GM19452 (cell line): ENCODE data around the gene PTPRT.

Source experiments
- ATAC-seq: cut with Tn5 transposase; IDR thresholded peaks from one replicate; pipeline ENCODE4 v1.9.1; 2021; ENCODE audit not compliant: unreplicated experiment

Gene PTPRT

DNA sequence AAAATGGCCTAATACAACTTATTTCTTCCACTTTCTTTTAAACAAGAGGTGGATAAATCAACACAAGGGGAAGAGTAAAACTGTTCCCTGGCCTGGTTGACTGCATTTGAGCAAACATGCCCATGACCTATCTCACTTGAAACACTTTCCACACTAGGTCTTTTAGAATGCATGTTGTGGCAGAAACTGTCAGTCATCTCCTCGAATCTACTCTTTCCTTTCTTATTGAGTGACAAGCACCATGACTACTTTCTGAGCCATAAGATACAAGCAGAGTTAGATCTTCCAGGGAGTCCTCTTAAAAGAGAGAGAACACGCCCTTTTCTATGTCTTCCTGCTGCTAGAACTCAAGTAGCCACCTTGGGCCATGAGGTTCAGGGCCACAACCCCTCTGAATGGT lies 66.5 kb downstream of the PTPRT start:
- no peak for ATAC-seq

DNA sequence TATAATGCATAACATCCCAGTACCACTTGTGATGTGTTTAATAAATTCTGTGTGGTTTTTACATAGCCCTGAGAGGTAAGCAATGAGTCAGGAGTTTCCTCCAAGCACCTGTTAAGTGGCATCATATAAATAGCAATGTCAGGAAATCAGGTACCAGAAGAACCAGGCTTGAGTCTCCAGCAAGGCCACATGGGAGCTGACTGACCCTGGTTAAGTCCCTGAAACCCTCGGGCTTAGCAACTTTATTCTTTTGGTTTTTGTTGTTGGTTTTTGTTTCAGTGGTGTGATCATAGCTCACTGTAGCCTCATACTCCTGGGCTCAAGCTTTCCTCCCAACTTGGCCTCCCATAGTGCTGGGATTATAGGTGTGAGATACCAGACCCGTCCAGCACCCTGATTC lies 70.0 kb downstream of the PTPRT start:
- ATAC-seq, result no peak

GRCh38 chr20:43102394-43102793 lies 87.3 kb downstream of the PTPRT start:
- no peak for ATAC-seq

- no peak for ATAC-seq
Measured at GRCh38 chr20:43096931-43097260, 92.8 kb downstream of the PTPRT start.

DNA sequence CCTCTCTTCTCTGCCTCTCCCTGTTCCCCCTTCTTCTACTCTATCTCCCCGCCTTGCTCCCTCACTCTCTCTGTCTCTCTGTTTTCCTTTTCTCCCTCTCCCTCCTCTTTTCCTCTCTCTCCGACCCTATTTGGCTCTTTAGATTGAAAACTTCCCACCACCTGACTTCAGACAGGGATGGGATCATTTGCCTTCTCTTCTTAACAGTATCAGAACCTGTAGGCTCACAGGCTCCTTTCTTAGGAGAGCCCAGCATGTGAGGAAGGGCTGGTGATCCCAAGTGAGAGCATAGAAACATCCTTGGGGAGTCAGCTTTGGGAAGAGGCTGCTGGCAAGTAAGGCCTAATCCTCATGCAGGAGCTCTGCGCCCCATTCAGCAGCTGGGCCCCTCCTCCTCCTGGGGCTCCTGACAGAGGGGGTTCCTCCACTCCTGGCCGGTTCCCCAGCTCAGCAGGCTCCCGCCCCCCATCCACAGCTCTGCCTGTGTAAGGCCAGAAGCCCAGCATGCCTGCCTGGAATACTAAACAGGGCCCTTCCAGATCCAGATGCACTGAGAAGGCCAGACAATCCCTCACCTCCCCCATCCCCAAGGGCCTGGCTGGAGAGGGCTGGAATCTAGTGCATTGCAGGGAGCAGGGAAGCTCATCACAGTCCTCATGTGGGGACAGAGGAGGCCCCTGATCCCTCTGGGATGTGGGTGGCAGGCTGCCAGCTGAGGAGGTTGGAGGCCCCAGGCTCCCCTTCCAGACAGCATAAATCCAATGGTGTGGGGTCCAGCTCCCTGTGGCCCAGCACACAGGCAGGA lies 93.4 kb downstream of the PTPRT start:
- ATAC-seq, result no peak

- no peak for ATAC-seq
Measured at GRCh38 chr20:43095034-43095433, 94.7 kb downstream of the PTPRT start.

GRCh38 chr20:43092386-43093088 lies 97.2 kb downstream of the PTPRT start:
- ATAC-seq, result no peak

DNA sequence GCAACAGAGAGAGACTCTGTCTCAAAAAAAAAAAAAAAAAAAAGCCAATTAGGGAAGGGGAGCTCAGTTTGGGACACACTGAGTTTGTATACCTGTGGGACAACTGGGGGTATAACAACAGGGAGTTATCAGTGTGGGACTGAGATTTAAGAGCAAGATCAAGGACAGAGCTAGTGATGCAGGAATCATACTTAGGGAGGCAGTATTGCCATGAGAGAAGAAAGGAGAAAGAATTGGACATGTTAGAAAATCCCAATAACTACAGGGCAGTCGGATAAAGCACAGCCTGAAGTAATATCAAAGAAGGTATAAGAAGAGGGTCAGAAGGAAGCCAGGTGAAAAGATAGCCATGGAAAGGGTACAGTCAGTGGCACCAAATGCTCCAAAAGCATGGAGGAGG lies 121.2 kb downstream of the PTPRT start:
- no peak for ATAC-seq

DNA sequence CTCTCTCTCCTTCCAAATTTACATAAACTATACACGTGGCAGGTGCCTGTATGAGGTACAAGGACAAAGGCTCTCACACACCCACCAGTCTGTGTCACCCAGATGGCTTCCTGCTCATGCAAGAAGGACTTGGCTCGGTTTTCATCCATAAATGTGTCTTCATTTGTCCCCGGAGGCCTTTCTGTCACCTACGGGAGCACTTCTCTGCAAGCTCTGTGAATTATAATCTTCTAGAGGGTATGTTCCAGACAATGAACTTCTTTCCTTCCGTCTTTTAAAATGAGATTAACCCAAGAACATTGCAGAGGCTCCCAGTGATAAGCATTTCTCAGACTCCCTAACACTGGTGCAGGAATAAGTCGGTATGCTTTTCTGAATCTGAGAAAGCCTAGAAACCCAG lies 123.6 kb downstream of the PTPRT start:
- ATAC-seq, result no peak

DNA sequence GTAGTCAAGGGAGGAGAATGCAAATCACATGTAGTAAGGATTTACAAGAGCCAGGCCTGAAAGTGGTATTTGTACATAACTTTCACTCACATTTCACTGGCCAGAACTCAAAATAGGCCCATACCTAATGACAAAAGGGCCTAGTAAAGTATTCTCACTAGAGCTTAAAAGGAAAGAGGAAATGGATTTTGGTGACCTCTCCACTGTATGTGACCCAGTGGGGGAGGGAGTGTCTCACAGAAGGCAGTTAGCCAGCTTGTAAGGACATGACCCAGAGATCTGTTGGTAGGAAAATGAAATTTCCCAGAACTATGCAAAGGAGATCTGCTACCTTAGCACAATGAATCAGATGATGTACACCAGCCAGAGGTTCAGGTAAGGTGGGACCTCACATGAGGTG lies 124.4 kb downstream of the PTPRT start:
- no peak for ATAC-seq

- no peak for ATAC-seq
Measured at GRCh38 chr20:43058077-43058476, 131.6 kb downstream of the PTPRT start.

DNA sequence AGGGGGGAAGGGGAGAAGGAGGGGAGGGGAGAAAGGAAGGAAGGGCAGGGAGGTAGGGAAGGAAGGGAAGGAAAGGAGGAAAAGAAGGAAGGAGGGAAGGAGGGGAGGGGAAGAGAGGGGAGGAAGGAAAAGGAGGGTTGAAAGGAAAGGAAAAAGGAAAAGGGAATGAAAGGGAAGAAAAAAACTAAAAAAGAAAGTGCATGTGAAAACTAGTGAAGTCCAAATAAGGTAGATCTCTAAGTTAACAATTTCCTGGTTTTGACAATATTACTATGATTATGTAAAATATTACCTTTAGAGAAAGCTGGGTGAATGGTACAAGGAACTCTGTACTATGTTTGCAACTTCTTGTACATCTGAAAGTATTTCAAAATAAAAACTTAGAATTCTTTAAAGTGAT lies 132.4 kb downstream of the PTPRT start:
- no peak for ATAC-seq

GRCh38 chr20:43055181-43055884 lies 134.4 kb downstream of the PTPRT start:
- no peak for ATAC-seq

DNA sequence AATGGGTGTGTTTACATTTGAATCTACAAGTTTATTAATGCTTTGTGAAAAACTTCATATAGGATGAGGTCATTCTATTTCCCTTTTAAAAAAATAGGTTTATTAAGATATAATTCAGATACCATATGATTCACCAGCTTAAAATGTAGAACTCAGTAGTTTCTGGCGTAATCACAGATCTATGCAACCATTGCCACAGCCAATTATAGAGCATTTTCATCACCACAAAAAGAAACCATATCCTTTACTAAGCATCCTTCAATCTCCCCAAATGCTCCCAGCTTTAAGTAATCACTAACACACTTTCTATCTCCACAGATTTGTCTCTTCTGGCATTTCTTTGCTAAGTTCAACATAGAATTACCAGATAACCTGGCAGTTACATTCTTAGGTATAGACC lies 137.2 kb downstream of the PTPRT start:
- ATAC-seq, result no peak

DNA sequence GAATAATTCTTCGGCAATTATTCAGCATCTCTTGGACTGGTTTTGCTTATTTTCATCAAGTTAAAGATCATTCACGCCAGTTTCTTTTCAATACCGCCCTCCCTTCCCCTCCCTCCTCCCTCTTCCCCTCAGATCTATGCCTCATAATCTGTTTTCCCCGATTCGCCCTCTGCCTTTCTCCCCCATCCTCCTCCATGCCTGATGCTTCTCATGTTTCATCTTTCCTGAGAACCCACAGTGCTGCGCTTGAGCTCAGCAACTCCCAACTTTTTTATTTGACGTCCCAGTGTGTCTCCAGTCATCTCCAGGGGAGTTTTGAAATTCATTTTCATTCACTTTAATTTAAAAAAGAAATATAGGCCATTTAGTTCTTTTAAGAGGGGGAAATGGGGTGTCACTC lies 142.7 kb downstream of the PTPRT start:
- no peak for ATAC-seq

DNA sequence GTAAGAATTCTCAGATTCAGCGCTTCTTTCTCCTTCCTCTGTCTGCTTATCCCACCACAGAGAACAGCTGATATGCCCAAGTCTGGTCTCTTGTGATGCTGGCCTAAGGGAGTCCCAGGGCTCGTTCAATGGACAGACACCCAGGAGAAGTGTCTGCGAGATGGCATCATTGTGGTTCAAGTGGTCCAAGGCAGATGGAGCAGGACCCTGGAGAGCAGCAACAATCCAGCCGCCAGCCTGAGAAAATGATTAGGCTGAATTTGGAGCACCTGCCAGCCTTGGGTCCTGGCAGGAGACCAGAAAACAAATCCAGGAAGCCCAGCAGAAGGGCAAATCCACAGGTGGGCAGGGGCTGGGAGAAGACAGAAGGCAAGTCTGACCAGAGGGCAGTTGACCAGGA lies 145.8 kb downstream of the PTPRT start:
- ATAC-seq, result no peak

GRCh38 chr20:43040427-43040826 lies 149.3 kb downstream of the PTPRT start:
- ATAC-seq, result no peak

DNA sequence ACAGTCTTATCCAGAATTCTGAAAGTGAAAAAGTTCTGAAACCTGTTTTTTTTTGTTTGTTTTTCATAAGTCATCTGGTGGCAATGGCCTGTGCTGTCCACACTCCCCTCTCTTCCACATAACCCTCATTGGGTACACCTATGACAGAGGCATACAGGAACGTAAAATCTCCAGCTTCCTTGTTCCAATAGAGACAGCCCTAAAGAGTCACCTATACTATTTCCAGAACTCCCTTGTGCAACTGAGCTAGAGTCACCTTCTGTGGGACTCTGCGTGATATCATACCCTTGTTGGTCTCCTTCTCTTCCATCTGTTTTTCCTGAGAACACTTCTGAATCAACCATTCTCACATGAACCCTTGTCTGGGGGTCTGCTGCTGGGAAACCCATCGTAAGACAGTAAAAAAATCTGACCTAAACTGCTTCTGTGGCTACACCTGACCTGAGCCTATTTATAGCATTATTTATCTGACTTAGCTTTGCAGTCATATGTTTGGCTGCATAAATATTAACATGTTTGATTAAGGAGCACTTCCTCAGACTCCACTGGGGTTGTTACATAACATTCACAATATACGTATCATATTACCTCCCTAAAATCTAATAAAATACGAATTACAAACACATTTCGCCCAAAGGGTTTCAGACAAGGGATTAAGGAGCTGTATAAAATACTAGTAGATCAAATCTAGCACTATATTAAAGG lies 151.9 kb downstream of the PTPRT start:
- ATAC-seq, result no peak

DNA sequence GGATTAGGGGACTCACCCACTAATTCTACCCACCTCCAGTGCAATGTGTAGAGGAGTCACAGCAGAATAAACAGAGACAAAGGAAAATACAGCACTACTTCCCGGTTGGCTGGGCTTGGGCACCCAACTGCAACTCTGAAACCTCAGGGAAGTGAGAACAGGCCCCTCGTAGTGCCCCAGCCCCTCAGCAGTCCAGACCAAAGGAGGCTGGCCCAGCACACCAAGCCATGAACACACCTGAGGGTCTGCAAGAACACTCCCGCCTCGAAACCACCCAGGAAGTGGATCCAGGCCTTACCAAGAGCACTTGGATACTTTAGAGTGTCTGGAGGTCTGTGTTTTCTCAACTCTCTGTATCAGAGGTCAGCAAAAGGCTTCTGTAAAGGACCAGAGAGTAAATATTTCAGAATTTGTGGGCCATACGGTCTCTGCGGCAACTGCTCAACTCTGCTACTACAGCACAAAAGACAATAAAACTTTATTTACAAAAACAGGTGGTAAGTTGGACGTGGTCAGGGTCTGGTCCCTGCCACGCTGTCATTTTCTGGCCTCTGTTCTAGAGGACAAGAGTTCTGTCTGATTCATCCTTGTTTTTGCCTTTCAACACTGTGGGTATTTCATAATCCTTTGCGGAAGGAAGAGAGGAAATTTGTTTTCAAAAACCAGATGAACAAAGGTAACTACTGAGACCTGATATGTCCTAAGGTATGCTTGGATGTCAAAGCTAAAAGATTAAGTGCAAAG lies 154.6 kb downstream of the PTPRT start:
- ATAC-seq, result no peak

- ATAC-seq, result no peak
Measured at GRCh38 chr20:43032459-43032858, 157.2 kb downstream of the PTPRT start.

GRCh38 chr20:43029176-43029575 lies 160.5 kb downstream of the PTPRT start:
- no peak for ATAC-seq
